Putamen (tissue), 1 donor: ENCODE results near the gene VCPKMT.
"Not testable (repeated sequence)": the region's sequence is repeated elsewhere in the genome, so short reads cannot be mapped to it uniquely, and the experiment has no call there.

Source experiments
- DNase-seq: peaks from one replicate; pipeline ENCODE4 v3.0.0-alpha.2; 2016; ENCODE audit warnings: low spot score

Gene VCPKMT

GRCh38 chr14:50092006-50092555, 24.3 kb downstream of the VCPKMT start:
- no peak for DNase-seq

GRCh38 chr14:50091240-50091913, 25.0 kb downstream of the VCPKMT start:
- DNase-seq: no peak

DNA sequence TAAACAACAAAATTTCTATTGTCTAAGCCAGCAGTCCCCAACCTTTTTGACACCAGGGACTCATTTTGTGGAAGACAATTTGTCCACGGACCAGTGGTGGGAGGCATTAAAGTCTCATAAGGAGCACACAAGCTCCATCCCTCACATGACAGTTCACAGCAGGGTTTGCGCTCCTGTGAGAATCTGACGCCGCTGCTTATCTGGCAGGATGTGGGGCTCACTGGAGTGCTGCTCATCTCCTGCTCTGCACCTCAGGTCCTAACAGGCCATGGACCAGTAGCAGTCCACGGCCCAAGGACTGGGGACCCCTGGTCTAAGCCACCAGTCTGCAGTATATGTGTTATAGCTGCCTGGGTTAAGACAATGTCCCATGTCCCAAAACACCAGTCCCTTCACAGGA, 27.2 kb downstream of the VCPKMT start:
- no peak for DNase-seq

DNA sequence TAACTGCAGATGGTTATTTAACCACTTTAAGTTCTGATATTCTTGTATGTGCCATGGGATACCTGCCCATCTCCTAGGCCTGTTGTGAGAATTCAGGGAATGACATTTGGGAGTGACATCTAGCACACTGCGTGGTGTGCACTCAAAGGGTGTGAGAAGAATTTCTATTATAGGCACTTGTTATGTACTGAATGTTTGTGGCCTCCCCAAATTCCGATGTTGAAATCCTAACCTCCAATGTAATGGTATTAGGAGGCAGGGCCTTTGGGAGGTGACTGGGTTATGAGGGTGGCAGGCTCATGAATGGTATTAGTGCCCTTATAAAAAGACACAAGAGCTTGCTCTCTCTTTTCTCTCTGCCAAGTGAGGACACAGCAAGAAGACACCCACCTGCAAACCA, 27.6 kb downstream of the VCPKMT start:
- no peak for DNase-seq

- DNase-seq: no peak
Measured at GRCh38 chr14:50088117-50088515, 28.3 kb downstream of the VCPKMT start.

DNA sequence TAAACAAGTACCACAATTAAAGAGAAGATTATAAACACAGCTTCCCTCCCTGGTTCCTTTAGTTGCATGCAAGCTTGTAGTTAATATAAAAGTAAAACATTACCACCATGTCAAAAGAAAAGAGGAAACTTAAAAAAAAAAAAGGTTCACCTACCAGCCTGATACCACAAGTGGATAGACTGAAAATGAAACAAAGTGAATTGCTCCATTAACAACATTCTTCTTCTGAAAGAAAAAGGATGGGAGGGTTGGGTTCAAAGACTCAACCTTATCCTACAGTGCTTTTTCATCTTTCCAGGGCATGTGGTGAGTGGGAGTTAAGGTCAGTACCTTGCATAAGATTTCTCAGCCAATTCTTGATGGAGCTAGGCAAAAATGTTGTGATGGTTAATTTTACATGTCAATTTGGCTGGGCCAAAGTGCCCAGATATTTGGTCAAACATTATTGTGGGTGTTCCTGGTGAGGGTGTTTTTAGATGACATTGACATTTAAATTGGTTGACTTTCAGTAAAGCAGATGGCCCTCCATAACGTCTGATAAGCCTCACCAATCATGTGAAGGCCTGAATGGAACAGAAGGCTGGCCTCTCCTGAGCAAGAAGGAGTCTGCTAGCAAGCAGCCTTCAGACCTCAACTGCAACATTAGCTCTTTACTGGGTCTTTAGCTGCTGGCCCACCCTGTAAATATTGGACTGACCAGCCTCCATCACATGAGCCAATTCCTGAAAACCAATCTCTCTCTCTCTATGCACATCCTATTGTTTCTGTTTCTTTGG, 28.8 kb downstream of the VCPKMT start:
- no peak for DNase-seq

GRCh38 chr14:50086321-50086711, 30.1 kb downstream of the VCPKMT start:
- no peak for DNase-seq

- DNase-seq: no peak
Measured at GRCh38 chr14:50085570-50086320, 30.6 kb downstream of the VCPKMT start.

DNA sequence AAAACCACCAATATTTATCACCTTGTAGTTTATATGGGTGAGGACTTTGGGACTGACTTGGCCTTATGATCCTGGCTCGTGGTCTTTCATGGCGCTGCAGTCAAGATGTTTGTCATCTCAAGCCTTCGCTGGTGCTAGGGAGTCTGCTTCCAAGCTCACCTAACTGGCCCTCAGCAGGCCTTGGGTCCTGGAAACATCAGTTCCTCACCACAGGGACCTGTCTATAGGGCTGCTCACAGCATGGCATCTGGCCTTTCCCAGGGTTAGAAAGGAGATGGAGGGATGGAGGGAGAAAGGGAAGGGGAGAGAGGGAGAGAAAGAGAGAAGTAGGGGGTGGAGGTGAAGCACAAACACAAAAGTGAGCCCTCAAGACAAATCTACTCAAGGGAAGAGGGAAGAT, 31.7 kb downstream of the VCPKMT start:
- DNase-seq: no peak

DNA sequence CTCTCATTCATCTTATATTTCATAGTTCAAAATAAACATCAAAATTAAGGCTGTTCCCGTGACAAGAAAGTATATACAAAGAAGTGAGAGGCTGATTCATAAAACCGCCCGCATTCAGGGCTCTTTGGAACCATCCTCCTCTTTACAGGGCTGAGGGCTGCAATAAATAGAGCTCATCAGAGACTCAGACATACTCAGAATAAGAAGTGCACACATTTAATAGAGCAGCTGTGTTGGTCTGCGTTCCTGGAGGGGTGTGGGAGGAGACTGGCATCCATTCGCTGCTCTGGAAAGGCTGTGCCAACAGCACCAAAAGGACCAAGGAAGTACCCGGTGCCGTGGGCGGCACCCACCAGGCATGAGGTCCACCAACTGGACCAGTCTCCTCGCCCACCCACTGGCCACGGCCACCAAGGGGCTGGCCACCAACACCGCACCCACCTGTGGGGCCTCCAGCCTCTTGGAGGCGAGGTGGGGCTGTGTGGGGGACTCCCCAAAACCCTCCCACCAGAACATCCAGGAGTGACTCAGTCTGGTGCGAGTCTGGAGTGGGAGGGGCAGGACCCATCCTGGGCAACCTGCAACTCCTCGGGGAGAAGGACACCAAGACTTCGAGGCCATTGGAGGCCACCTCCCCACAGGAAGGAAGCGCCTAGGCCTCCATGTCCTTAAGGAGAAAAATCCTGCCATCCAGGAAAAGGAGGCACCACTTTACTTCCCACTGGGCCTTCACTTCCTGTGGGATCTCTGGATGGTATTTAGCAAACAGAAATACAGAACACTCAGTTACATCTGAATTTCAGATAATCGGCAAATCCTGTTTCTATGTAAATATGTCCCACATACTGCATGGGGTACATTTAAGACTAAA, 32.7 kb downstream of the VCPKMT start:
- DNase-seq: no peak

DNA sequence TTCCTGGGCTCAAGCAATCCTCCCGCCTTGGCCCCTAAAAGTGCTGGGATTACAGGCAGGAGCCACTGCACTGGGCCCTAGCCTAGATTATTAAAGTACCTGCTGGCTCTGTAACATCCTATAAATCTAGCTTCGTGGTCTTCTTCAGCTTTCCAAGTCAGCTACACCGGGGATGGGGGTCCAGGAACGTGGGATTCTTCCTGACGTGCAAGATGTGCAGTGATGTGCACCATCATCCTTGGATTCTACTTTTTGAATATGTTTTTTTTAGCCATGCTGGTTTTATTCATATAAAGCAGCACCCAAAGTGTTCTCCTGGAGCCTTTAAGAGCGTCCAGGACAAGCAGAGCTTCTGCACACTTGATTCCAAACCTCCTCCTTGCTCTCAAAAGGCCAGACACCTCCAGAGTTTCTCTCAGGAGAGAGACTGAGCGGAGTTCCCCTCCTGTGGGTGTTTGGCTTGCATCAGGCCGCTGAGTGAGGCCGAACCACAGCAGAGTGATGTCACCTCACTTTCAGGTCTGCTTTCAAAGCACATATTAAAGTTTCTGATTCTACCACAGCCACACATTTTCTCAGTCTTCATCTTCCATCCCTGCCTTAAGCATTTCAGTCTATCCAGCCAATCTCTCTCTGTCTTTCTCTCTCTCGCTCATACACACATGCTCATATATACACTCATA, 33.4 kb downstream of the VCPKMT start:
- no peak for DNase-seq

GRCh38 chr14:50082308-50082742, 34.0 kb downstream of the VCPKMT start:
- DNase-seq: no peak

DNA sequence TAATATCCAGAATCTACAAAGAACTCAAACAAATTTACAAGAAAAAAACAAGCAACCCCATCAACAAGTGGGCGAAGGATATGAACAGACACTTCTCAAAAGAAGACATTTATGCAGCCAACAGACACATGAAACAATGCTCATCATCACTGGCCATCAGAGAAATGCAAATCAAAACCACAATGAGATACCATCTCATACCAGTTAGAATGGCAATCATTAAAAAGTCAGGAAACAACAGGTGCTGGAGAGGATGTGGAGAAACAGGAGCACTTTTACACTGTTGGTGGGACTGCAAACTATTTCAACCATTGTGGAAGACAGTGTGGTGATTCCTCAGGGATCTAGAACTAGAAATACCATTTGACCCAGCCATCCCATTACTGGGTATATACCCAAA, 37.3 kb downstream of the VCPKMT start:
- DNase-seq: not testable (repeated sequence)

DNA sequence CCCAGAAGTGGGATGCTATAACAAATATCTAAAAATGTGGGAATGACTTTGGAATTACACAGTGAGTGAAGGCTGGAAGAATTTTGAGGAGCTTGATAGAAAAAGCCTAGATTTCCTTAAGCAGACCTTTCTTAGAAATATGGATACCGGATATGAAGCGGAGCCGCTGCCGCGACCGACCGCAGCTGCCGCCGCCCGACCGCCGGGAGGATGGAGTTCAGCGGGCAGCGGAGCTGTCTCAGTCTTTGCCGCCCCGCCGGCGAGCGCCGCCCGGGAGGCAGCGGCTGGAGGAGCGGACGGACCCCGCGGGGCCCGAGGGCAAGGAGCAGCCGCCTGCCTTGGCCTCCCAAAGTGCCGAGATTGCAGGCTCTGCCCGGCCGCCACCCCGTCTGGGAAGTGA, 42.7 kb downstream of the VCPKMT start:
- not testable (repeated sequence) for DNase-seq

DNA sequence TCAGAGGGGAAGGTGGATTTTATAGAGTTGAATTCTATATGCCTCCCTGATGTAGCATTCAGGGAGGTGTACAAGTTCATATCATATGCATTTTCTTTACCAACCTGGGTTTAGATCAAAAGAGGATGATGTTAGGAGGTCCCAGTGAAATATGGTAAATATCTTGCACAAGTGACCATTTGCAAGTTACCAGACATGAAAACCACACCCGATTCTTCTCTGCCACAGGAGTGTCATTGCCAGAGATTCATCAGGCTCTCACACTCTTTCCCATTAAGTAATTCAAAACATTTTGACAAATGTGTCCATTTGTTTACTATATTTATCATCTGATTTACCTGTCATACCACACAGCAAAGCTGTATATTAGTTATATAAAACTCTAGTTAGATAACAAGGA, 44.0 kb downstream of the VCPKMT start:
- DNase-seq: no peak

- no peak for DNase-seq
Measured at GRCh38 chr14:50070840-50071548, 45.4 kb downstream of the VCPKMT start.

DNA sequence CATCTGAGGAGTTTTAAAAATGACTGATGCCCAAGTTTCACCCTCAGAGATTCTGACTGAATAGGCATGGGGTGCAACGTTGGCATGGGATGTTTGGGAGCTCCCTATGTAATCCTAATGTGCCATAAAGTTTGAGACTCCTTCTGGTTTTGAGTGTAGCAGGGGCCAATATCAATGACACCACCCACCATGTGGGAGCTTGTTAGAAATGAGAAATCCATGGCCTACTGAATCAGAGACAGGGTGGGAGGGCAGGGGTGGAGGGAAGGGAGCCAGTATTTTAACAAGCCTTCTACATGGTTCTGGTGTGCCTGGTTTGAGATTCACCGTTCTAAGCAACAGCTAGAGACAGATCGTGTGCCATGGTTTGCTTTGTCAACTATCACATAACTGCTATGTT, 46.1 kb downstream of the VCPKMT start:
- no peak for DNase-seq

DNA sequence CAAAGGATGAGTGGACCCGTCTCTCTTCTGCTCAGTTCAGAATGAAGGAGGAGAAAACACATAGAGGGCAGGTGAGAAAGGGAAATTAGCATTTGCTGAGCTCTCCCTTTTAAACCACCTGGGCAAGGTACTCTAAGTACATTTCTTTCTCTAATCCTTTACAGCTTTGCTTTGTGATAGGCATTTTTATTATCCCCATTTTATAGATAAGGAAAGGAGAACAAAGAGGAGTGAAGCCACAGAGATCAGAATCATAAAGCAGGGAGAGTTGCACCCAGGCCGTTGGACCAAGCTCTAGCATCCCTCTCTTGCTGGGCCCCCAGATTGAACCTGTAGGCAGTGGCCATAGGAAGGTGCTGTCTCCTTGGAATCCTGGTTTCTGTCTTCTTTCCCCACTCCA, 47.0 kb downstream of the VCPKMT start:
- no peak for DNase-seq

- DNase-seq: no peak
Measured at GRCh38 chr14:50068496-50068895, 47.9 kb downstream of the VCPKMT start.

DNA sequence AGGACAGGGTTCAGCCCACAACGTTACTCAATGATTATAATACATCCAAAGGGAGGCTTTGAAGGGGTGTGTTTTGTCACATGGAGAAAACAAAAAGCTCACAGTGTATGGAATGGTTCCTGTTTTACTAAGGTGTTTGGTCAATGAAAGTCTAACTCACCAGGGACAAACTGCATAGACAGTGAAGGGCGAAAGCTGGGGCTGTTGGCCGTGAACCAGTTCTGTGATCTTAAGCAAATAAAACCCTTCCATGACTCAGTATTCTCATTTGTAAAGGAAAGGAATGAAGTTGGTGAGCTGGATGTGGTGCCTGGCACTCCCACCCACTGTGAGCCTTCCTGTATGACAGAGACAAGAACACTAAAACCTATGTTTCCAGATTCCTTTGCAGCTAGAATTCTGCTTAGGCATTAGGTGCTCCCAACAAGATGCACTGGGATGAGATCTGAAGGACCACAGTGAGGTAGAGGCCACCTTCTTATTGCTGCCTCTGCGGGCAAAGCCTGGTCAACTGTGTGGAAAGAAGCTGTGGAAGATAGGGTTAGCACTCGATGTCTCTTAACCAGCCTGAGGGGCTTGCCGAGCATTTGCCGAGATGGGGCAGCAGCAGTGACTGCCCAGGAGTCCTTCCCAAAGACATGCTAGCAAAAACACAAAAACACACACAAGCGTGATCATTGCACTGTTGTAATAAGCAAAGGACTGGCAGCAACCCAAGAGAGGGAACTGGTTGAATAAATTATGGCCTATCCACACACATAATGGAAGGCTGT, 48.5 kb downstream of the VCPKMT start:
- DNase-seq: no peak
